Activated CD4-positive, alpha-beta T cell treated with anti-CD3 and anti-CD28 coated beads, Interleukin-2, amount 50 U/mL, for 48 hours (primary cell): Measurements from ENCODE around the gene PTPN9.
"Not testable (repeated sequence)": the region's sequence is repeated elsewhere in the genome, so short reads cannot be mapped to it uniquely, and the experiment has no call there.

Source experiments
- DNase-seq, 2 experiments: peaks; one replicate each; pipeline ENCODE4 v3.0.0-alpha.2; 2020

PTPN9 gene

GRCh38 chr15:75578173-75578947 lies 755 bp downstream of the PTPN9 start:
- DNase-seq: peak; percentile 19 to 29

- peak in 1 of 2 experiments; percentile 18 for DNase-seq
Observed at GRCh38 chr15:75577401-75578172, 1.5 kb downstream of the PTPN9 start.

DNA sequence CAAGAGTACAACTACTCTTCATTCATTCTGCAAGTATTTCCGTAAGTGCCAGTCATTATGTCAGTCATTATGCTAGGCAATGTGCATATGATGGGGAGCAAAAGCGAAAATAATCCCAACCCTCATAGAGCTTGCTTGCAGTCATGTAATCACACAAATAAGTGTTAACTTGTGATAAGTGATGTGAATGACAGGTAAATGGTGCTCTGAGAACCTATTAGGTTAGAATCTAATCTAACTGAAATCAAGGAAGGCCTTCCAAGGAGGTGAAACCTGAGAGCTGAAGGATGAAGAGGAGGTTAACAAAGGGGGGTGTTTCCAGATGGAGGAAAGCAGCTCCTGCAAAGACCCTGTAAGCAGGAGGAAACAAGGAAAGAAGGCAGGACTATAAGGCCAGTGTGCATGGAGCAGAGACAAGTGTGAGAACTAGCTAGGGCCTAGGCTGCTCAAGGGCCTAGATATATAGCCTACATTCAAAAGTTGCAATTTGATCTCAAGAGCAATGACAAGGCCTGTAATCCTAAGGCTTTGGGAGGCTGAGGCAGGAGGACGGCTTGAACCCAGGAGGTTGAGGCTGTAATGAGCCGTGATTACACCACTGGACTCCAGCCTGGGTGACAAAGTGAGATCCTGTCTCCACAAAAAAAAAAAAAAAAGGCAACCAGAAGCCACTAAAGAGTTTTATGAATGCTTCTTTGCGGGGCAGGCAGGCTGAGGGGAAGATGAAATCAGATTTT lies 5.3 kb downstream of the PTPN9 start:
- no peak for DNase-seq

GRCh38 chr15:75570126-75570845 lies 8.8 kb downstream of the PTPN9 start:
- DNase-seq: no peak

GRCh38 chr15:75565062-75565970 lies 13.8 kb downstream of the PTPN9 start:
- no peak for DNase-seq

- no peak for DNase-seq
Observed at GRCh38 chr15:75561888-75562287, 17.2 kb downstream of the PTPN9 start.

DNA sequence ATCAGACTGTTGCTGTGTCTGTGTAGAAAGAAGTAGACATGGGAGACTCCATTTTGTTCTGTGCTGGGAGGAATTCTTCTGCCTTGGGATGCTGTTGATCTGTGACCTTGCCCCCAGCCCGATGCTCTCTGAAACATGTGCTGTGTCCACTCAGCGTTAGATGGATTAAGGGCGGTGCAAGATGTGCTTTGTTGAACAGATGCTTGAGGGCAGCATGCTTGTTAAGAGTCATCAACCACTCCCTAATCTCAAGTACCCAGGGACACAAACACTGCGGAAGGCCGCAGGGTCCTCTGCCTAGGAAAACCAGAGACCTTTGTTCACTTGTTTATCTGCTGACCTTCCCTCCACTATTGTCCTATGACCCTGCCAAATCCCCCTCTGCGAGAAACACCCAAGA lies 19.8 kb downstream of the PTPN9 start:
- not testable (repeated sequence) for DNase-seq

DNA sequence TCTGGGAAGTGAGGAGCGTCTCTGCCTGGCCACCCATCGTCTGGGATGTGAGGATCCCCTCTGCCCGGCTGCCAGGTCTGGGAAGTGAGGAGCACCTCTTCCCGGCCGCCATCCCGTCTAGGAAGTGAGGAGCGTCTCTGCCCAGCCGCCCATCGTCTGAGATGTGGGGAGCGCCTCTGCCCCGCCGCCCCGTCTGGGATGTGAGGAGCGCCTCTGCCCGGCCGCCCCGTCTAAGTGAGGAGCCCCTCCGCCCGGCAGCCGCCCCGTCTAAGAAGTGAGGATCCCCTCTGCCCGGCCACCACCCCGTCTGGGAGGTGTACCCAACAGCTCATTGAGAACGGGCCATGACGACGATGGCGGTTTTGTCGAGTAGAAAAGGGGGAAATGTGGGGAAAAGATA lies 20.2 kb downstream of the PTPN9 start:
- DNase-seq: not testable (repeated sequence)

GRCh38 chr15:75554717-75555116 lies 24.4 kb downstream of the PTPN9 start:
- no peak for DNase-seq

DNA sequence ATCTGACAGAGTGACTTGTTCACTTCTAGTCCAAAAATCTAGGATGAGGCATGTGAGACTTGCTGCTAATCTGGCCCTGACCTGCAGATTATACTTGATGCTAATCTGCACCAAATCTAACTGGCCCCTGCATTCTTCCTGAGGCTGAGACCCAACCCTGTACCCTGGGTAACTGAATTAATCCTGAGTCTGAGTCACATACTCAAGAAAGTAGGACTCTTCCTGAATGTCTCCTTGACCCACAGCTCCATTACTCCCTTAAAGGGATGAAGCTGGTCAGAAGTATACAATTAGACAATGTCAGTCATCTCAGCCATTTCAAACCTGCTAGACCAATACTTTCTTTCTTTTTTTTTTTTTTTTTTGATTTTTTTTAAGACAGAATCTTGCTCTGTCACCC lies 25.5 kb downstream of the PTPN9 start:
- DNase-seq: no peak

DNA sequence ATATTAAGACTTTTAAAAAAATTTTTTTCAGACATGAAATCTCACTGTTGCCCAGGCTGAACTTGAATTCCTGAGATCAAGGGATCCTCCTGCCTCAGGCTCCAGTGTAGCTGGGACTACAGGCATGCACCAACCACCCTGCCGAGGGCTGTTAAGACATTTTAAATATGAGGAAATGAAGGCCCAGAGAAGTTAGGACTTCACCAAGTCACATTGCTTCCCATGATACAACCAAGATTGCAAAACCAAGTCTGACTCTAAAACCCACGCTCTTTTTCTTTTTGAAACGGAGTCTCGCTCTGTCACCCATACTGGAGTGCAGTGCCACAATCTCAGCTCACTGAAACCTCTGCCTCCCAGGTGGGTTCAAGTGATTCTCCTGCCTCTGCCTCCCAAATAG lies 28.0 kb downstream of the PTPN9 start:
- DNase-seq: no peak

GRCh38 chr15:75545064-75545463 lies 34.1 kb downstream of the PTPN9 start:
- DNase-seq: no peak

GRCh38 chr15:75544359-75544758 lies 34.8 kb downstream of the PTPN9 start:
- no peak for DNase-seq

- DNase-seq: not testable (repeated sequence)
Observed at GRCh38 chr15:75542949-75543545, 36.1 kb downstream of the PTPN9 start.

GRCh38 chr15:75542386-75542797 lies 36.7 kb downstream of the PTPN9 start:
- DNase-seq: no peak

DNA sequence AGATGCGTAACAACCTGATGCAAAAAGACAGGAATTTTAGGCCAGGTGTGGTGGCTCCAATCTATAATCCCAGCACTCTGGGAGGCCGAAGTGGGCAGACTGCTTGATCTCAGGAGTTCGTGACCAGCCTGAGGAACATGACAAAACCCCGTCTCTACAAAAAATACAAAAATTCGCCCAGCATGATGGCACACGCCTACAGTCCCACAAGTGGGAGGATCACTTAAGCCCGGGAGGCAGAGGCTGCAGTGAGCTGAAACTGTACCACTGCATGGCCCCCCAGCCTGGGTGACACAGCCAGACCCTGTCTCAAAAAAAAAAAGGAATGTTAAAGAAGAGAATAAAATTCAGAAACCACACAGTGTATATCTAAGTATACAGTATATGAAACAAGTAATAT lies 40.7 kb downstream of the PTPN9 start:
- no peak for DNase-seq

DNA sequence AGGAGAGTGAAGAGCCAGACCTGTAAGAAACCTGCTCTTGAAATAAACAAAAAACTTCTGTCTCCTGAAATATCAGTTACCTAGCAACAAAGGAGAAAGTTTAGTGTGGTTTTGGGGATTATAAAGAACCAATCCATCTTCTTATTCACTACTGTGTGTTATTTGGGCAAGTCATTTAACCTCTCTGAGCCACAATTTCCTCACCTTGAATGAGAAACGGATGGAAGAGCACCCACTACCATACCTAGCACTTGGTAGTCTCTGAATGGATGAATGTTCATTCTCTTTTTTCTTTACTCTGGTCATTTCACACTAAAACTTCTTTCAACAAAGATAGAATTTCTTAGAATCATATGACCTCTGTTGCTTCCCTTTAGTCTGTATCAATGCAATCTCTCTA lies 45.2 kb downstream of the PTPN9 start:
- DNase-seq: no peak

- DNase-seq: no peak
Observed at GRCh38 chr15:75532413-75533250, 46.5 kb downstream of the PTPN9 start.

GRCh38 chr15:75531041-75531450 lies 48.1 kb downstream of the PTPN9 start:
- DNase-seq: no peak

GRCh38 chr15:75530169-75530568 lies 48.9 kb downstream of the PTPN9 start:
- no peak for DNase-seq
